Stimulated activated CD8-positive, alpha-beta memory T cell treated with anti-CD3 and anti-CD28 coated beads, Interleukin-4, amount 100 ng/mL, for 24 hours (primary cell): ENCODE measurements around the gene FNIP2.
"Not testable (repeated sequence)": the region's sequence is repeated elsewhere in the genome, so short reads cannot be mapped to it uniquely, and the experiment has no call there.

Source experiments
- DNase-seq: peaks from one replicate; pipeline ENCODE4 v3.0.0-alpha.2; 2020; ENCODE audit warnings: low read depth

FNIP2 gene

DNA sequence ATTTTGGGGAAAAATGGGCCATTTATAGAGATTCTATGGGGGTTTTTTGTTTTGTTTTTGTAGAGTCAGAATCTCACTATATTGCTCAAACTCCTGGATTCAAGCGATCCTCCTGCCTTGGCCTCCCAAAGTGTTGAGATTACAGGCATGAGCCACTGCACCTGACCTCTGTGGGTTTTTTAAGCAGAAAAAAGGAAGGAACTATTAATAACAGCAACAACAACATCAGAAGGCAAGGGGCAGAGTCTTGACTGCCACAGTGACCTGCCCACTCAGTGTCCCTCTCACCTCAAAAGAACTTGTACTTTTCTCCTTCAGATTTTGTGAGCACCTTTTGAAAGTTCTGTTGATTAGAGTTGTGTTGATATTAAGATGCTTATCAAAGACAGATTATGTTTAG lies 48.1 kb downstream of the FNIP2 start:
- DNase-seq = no peak

DNA sequence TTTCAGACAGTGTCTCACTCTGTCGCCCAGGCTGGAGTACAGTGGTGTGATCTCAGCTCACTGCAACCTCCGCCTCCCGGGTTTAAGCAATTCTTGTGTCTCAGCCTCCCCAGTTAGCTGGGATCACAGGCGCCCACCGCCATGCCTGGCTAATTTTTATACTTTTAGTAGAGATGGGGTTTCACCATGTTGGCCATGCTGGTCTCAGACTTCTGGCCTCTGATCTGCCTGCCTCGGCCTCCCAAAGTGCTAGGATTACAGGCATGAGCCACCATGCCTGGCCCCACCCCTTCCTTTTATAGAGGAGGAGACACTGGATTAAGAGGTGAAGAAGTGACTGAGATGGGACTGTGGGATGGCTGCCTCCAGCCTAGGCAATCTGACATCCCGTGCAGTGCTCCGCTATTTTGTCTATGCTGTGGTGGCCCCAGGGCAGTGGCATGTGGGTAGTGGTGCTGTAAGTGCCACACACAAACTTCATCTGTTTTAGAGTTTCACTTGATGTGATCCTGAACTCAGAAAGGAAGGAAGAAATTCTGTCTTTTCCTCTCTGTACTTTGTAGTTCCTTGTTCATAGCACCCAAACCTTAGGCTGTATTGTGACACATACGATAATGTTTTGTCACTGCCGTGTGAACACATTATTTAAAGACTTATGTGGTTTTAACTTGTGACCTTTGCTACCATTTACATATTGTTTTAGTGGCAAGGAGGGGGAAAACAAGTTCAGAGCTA lies 48.9 kb downstream of the FNIP2 start:
- no peak for DNase-seq

DNA sequence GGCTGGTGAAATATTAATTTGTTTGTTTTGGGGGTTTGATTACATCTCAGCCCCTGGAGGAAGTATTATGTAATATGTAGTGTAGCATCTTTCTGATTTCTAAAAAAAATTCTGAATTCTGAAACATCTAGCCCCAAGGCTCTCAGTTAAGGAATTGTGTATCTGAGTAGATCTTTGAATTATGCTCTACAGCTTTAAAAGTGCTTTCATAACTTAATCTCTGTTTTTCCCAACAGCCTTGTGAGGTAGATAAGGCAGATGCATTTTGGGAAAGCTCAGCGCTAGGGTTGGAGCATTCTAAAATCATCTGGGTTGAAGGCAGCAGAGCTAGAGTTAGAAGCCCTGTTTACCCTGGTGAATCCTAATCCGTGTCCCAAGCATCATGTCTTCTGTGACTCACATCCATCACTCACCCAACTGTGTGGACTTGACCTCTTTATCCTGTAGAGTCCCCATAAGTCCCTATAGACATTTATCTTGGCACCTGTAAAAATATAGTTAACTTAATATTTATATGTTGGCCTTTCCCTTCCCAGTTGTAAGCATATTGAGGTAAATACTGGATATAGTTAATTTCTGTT lies 49.8 kb downstream of the FNIP2 start:
- DNase-seq = no peak

DNA sequence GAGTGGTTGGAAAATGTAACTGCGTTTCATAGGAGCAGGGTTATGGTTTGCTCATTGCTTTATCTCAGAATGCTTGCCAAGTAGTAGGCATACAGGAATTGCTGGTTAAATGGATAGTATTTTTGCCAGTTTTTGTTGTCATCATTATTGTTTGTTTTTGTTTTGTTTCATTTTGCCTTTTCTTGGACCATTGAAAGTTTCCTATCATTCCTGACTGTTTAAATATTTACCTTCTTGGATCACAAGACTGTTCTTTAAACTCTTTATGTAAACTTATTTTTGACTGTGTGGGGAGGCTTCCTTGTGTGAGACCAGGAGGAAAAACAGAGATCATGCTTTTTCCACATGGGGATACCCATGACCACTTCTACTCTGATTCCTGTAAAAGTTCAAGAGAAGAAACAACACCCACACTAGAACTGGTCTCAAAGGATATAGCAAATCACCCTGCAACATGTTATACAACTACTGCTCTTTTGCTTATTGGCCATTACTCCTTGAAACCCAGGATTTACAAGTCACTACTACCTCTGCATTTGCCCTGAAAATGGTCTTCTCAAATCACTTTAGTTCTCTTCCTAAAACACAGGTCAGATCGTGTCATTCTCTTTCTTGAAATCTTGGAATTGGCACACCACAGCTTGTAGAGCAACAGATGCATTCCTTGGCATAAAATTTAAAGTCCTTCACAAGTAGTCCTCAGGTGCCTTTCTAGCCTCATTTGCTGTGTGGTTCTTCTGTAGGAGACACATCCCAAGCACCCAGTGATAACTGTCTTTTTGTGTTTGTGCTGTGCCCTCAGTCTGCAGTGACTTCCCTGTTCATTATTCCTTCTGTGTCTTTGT lies 51.3 kb downstream of the FNIP2 start:
- DNase-seq = no peak

DNA sequence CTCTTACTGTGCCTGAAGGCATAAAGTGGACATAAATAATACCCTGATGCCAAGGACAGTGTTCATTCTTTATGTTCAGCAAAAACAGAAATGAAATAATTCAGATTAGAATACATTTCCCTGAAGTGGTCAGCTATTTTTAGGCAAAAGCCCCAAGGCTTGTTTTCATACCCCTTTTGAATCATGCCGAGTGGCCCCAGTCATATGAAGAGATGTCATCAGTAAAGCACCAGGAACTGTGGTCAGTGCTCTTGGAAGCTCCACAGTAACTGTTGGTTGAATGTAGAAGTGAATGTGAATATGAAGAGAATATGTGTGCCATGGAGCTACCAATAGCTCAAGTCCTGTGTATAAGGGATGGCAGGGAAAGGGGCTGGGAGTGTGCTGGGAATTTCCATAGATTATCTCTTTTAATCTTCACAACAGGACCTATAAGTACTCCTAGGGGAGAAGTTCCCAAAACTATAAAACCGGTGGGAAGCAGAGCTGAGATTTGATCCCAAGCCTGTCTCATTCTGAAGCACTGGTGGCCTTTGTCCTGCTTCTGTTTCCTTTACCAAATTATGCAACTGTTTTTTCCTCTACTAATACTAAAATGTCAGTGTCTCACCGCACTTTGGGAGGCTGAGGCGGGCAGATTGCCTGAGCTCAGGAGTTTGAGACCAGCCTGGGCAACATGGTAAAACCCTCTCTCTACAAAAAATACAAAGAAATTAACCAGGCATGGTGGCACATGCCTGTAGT lies 52.6 kb downstream of the FNIP2 start:
- DNase-seq = no peak

DNA sequence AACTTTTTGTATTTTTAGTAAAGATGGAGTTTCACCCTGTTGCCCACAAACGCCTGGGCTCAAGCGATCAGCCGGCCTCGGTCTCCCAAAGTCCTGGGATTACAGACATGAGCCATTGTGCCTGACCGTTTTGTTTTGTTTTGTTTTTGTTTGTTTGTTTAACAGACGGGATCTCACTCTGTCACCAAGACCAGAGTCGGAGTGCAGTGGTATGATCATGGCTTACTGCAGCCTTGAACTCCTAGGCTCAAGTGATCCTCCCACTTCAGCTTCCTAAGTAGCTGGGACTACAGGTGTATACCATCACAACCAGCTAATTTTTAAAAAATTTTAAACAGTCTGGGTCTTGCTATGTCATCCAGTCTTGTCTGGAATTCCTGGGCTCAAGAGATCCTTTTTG lies 53.5 kb downstream of the FNIP2 start:
- no peak for DNase-seq

DNA sequence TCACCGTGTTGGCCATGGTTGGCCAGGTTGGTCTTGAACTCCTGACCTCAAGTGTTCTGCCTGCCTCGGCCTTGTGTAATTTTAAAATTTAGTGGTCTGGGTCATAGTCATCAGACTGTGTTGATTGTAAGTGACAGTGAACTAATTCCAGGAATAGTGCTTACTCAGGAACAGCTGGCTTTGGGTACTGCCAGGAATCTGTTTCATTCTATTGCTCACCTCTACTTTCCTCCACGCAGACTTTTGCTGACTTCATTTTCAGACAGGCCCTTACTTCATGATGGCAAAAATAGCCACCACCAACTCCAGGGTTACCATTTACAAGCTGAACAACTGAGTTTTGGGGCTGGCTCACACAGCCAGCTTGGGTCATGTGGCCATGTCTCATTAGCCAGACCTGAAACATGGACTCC lies 54.6 kb downstream of the FNIP2 start:
- no peak for DNase-seq

DNA sequence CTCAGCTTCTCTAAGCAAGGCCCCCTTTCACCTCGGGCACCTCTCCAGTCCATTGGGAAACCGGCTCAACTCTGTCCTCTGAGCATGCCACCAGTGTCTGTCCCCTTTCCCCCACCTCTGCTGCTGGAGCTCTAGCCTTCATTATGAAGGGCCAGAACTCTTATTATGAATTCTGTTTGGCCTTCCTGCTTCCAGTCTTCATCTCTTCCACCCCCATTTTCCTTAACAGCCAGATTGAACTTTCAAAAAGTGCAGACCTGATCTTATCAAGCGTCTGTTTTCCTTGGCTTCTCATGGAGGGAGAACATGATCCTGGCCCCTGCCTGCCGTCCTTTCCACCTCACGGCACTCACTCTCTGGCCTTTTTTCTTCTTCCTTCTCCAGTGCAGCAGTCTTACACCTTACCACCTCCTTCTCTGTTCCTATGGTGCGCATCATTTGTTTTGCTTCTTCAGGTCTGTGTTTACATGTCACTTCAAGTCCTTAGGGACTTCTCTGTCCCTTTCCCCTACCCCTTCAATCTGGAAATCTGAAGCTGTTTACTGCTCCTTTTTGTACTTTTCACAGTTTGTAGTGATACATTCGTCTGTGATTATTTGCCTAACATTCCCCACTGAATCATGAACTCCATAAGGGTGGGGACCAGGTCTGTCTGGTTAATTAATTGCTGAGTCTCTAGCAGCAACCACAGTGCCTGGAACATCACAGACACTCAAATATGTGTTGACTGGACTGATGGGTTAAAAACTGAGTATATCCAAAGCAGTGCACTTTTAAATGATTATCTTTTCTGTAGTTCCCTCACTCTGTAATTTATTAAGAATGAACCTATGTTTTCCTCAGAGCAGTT lies 55.8 kb downstream of the FNIP2 start:
- no peak for DNase-seq

DNA sequence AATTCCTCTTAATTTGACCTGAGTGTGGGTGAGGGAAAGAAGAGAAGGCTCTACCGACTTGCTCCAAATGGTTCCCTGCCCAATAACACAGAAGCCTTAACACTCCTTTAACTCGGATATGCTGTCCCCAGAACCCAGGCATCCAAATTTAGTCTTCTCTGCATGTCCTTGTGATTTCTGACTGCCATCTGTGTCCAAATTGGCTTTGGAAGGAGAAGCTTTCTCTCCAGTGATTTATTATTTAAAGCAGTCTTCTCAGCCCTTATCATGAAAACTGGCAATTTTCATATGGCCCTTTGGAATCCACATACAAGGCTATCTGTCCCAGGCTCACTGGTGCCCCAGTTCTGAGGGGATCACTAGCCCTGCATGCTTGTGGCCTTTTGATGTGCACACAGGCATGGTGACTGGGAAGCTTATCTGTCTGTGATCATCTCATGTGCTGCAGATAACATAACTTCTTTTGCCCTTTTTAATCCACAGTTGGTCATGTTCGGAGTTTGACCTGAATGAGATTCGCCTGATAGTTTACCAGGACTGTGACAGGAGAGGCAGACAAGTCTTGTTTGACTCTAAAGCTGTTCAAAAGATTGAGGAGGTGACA lies 56.7 kb downstream of the FNIP2 start:
- no peak for DNase-seq

DNA sequence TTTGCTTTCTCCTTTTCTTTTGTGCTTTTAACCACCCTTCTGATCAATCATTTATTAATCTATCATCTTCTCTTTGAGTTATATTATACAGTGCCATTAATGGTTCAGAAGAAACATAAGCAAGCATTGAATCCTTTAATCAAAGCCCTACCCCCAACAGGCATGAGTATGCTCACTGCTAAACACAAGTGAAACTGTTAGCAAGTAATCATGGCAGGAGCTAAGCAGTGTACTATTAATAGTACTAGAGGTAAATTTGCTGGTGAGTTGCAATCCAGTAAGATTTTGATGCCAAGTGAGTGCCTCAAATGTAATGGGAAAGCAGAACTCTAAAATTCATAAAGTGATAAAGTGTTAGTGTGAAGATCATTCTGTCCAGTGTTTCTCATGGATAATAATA lies 57.2 kb downstream of the FNIP2 start:
- DNase-seq = no peak

DNA sequence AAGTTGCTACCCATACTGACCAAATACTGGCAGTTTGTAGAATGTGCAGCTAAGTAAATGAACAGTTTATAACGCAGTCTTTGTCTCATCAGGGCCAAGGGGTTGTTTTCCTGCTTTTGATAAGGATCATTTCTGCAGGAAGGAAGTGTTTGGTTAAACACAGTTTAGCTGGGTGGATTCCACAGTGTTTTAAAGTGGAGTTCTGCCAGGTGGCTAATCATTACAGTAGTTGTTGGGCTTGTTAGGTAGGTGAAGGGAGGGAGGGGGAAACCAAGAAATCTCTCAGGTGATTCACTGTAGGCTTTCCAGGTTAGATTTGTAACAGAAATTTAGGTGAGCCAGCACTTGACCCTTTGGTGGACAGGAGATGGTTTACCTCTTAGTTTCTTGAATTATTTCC lies 58.1 kb downstream of the FNIP2 start:
- no peak for DNase-seq

DNA sequence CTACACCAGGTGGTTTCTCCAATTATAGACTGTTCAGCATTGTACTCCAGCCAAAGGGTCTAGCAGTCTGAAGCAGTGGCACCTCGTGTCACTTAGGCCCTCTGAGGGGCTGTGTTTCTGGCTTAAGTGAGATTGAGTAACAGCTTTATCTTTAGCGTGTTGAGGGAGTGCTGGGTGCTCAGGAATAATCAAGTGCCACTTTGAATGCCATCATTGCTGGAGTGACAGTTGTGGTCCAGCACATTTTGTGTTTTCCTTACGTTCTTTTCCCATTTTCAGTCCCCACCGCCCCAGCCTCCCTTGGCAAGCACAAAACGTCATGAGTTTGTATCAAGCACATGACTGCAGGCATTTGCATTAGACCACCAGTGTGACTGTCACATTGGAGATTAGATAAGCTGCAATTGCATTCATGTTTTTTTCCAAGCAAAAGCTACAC lies 58.7 kb downstream of the FNIP2 start:
- no peak for DNase-seq

DNA sequence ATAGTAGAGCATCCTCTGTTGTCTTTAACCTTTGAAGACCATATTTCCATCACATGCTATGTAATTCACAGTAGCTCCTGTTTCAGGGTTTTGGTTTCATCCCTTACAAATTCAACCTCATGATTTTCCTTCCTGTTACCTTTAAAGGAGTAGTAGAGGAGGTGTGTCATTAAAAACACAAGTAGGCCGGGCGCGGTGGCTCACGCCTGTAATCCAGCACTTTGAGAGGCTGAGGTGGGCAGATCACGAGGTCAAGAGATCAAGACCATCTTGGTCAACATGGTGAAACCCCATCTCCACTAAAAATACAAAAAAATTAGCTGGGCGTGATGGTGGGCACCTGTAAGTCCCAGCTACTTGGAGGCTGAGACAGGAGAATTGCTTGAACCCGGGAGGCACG lies 59.3 kb downstream of the FNIP2 start:
- not testable (repeated sequence) for DNase-seq

DNA sequence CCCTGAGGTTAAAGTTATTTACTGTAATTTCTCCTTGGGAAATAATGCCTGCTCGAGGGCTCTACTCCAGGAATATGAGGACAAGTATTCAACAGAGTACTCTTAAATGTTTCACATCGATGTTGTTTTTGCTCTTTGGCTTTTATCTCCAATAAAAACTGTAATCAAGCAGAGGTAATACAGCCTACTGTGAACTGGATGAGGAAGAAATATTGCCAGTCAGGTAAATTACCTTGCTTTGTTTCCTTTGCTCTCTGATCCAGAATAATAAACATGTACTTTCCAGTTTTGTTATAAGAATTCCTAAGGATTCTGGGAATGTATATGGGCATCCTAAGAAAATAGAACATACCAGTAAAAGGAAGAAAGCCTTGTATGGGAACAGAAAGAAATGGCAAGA lies 60.4 kb downstream of the FNIP2 start:
- DNase-seq = no peak

DNA sequence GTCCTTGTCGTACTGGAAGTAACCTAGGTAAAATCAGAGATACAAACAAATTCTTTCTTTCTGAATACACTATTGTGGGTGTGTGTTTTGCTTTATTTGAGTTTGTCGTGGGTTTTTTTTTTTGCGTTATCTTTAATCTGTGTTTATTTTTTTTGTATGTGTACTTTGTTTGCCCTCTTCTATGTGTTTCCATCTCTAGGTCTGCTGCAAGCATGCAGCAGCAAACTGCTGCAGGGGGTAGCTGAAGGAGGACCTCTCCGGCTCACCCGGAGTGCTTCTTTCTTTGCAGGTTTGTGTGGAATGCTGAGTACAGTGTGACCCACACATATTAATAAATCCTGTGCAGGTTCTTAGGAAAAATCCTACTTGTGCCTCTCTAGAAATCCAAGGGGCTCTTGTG lies 64.8 kb downstream of the FNIP2 start:
- no peak for DNase-seq

DNA sequence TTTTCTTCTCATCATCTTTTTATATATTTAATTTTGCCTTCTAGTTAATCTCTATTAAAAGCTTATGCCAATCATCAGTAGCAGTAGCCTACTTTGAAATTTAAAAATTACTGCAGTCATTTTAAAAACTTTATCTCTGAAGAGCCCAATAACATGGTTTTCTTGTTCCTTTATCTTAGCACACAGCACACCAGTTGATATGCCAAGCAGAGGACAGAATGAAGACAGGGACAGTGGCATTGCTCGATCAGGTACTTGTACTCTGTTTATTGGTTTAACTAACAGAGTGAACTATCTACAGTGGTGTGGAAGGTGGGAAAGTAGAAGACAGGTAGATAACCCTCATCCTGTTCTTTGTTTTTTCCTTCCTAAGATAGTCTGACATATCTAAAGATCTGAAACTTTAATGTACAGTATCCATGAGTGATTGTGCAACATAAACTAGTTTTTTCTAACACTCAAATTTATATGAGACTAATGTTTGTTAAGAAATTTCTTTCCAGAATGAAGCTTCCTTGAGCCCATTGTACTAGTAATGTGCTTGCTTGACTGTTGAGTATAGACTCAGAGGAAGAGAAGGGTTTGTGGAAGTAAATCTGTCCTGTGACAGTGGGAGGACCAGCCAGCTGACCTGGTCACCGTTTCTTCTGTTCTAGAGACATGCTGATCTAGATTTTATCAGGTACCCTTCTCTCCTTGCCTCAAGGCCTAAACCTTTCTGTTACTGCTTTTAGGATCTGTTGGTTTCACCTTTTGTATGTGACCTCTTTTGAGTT lies 66.6 kb downstream of the FNIP2 start:
- no peak for DNase-seq

DNA sequence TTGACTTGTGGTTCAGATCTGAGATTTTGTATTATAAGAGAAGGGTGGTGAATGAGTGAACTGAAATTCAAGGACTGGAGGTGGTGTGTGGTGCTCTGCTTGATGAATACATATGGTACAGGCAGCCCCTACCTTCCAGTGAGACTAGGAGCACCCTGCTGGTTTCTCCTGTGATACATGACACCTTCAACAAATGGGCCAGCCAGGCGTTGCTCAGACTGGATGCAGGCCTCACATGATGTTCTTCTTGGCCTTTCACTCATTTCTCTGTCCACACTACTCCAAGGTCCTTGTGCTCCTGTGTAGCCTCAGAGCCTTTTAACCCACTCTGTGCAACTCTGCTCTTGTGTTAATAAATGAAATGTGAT lies 67.2 kb downstream of the FNIP2 start:
- no peak for DNase-seq

DNA sequence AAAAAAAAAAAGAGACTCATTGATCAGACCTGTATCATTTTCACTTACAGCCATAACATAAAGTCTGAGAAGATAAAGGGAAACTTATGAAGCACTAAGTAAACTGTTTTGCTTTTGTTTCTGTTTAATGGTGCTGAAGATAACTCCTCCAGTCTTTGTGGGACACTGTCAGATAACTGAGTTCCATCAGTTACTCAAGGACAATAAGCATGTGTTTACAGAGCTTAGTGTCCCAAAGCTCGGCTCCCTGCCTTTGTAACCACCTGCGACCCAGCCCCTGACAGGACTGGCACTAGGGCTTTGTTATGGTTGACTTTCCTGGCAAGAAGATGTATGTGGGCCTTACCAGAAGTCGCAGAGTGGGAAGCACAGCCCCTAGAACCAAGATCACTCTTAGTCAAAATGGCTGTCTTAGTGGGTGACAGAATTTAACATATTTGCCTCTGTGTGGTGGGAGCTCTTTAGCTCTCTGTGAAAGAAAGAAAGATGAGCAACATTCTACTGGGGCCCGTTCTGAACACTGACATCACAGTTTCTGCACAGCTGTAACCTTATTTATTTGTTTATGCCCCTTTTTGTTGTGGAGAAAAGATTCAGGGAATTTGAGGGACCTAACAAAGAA lies 68.1 kb downstream of the FNIP2 start:
- DNase-seq = no peak

DNA sequence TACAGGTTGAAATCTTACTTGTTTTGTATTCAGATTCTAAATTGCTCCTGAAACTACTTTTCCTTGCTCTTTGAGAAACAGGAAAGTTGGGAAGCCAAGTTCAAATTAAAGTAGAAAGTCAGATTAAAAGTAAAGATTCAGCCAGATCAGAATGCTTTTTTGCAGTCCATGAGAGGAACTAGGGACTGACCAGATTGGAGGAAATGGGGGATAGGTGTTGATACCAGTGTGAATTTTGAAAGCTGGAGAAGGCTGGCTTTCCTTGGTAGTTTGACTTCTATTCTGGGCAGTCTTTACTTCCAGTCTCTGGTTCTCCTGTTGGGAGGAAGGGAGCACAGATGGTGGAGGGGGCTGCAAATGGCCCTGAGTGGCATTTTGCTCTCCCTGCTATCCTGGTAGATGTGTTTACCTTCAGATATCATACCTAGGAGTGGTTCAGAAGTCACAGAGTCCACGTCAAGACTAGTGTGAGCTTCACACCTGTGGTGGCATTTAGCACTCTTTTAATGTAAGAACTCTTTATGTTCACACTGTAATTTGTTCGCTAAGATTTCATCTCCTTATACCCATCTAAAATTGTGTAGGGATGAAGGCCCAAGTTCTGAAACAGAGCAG lies 68.8 kb downstream of the FNIP2 start:
- no peak for DNase-seq
